ENCODE measurements around the gene ASAP2. TPM values are rescaled to one million over a fixed set of nuclear protein-coding genes. Genes with fewer than 3 reads are reported as not detected.

Gene ASAP2
- total RNA-seq, 4 donors from 2014 or later, result 22.0 to 54.6 (median 30.0) TPM

GRCh38 chr2:9360701-9361100, 154.1 kb downstream of the ASAP2 start:
- Histone ChIP-seq H3K27ac (no peak overlapping the region), H3K27me3 (no peaks in the 10 kb centered on the region), H3K9me3 (no peaks in the 10 kb centered on the region), H3K4me3 (no peak overlapping the region), H3K4me1 (no peaks in the 10 kb centered on the region), H3K36me3 (peaks cover 57% of the 10 kb centered on the region)
- 58% methylated on average over 2 of the region's 2 CpGs for WGBS
- DNase-seq (ENCODE audit: low spot score in 2 of 2), result no peak
- TF ChIP-seq POLR2A (IDR thresholded peaks at IDR 0.05), result no peak
- TF ChIP-seq CTCF (IDR thresholded peaks at IDR 0.05), result no peak
- no peak for TF ChIP-seq EP300 (IDR thresholded peaks at IDR 0.05)
- TF ChIP-seq POLR2AphosphoS5 (IDR thresholded peaks at IDR 0.05), result no peak

GRCh38 chr2:9364373-9364772, 157.8 kb downstream of the ASAP2 start:
- WGBS, result 79% methylated on average over 4 of the region's 4 CpGs
- no peak for DNase-seq (ENCODE audit: low spot score in 2 of 2)
- Histone ChIP-seq H3K27ac (no peak overlapping the region), H3K4me3 (no peak overlapping the region), H3K9me3 (no peaks in the 10 kb centered on the region), H3K36me3 (peaks cover 64% of the 10 kb centered on the region), H3K4me1 (no peaks in the 10 kb centered on the region), H3K27me3 (no peaks in the 10 kb centered on the region)
- TF ChIP-seq POLR2A (IDR thresholded peaks at IDR 0.05), result no peak
- no peak for TF ChIP-seq CTCF (IDR thresholded peaks at IDR 0.05)
- no peak for TF ChIP-seq EP300 (IDR thresholded peaks at IDR 0.05)
- no peak for TF ChIP-seq POLR2AphosphoS5 (IDR thresholded peaks at IDR 0.05)

GRCh38 chr2:9364791-9365497, 158.3 kb downstream of the ASAP2 start:
- TF ChIP-seq CTCF (IDR thresholded peaks at IDR 0.05) (no peak), EP300 (IDR thresholded peaks at IDR 0.05) (no peak), POLR2AphosphoS5 (IDR thresholded peaks at IDR 0.05) (no peak), POLR2A (IDR thresholded peaks at IDR 0.05) (no peak)
- no peak for DNase-seq (ENCODE audit: low spot score in 2 of 2)
- Histone ChIP-seq H3K4me1 (no peaks in the 10 kb centered on the region), H3K9me3 (no peaks in the 10 kb centered on the region), H3K4me3 (no peak overlapping the region), H3K27ac (no peak overlapping the region), H3K27me3 (no peaks in the 10 kb centered on the region), H3K36me3 (peaks cover 61% of the 10 kb centered on the region)
- 71% methylated on average over 4 of the region's 4 CpGs for WGBS

- Histone ChIP-seq H3K9me3 (no peaks in the 10 kb centered on the region), H3K36me3 (peaks cover 64% of the 10 kb centered on the region), H3K4me3 (no peak overlapping the region), H3K4me1 (no peaks in the 10 kb centered on the region), H3K27me3 (no peaks in the 10 kb centered on the region), H3K27ac (no peak overlapping the region)
- DNase-seq (ENCODE audit: low spot score in 2 of 2), result no peak
- WGBS, result 100% methylated on average over 2 of the region's 8 CpGs
- TF ChIP-seq POLR2A (IDR thresholded peaks at IDR 0.05), result no peak
- no peak for TF ChIP-seq EP300 (IDR thresholded peaks at IDR 0.05)
- TF ChIP-seq POLR2AphosphoS5 (IDR thresholded peaks at IDR 0.05), result no peak
- no peak for TF ChIP-seq CTCF (IDR thresholded peaks at IDR 0.05)
Measured at GRCh38 chr2:9365498-9366019, 158.9 kb downstream of the ASAP2 start.

- no peak overlapping the region for H3K27ac ChIP-seq
- no peak overlapping the region for H3K4me3 ChIP-seq
- no peak for TF ChIP-seq EP300 (IDR thresholded peaks at IDR 0.05)
- TF ChIP-seq POLR2AphosphoS5 (IDR thresholded peaks at IDR 0.05), result no peak
- TF ChIP-seq CTCF (IDR thresholded peaks at IDR 0.05), result no peak
- no peak for TF ChIP-seq POLR2A (IDR thresholded peaks at IDR 0.05)
- no peak for DNase-seq (ENCODE audit: low spot score in 2 of 2)
- peaks cover 69% of the 10 kb centered on the region for H3K36me3 ChIP-seq
- H3K27me3 ChIP-seq, result no peaks in the 10 kb centered on the region
- no peaks in the 10 kb centered on the region for H3K4me1 ChIP-seq
- 96% methylated on average over 6 of the region's 6 CpGs for WGBS
- no peaks in the 10 kb centered on the region for H3K9me3 ChIP-seq
Measured at GRCh38 chr2:9366026-9366425, 159.4 kb downstream of the ASAP2 start.

Data from suprapubic skin (tissue), 4 donors.